H9 (cell line): ENCODE measurements around the gene TBC1D25. TPM values are rescaled to one million over a fixed set of nuclear protein-coding genes. Genes with fewer than 3 reads are reported as not detected.
"Not testable (repeated sequence)": the region's sequence is repeated elsewhere in the genome, so short reads cannot be mapped to it uniquely, and the experiment has no call there.

ENCODE experiments used
- DNase-seq: peaks from one replicate; pipeline ENCODE4 v3.0.0-alpha.2; 2017
- H2AFZ ChIP-seq: one replicate; pipeline ENCODE4 v1.6.1; 2013; ENCODE audit warnings: mild to moderate bottlenecking, low read length, control low read depth, moderate library complexity
- H2AK5ac ChIP-seq: 2 replicates; pipeline ENCODE4 v1.6.1; 2013; ENCODE audit warnings: low read length, control low read depth, mixed read lengths; ENCODE audit not compliant: insufficient read length
- H2BK120ac ChIP-seq: one replicate; pipeline ENCODE4 v1.6.1; 2013; ENCODE audit warnings: low read depth, mild to moderate bottlenecking, low read length, control low read depth, inconsistent platforms; ENCODE audit not compliant: poor library complexity, severe bottlenecking
- H2BK12ac ChIP-seq: 2 replicates; pipeline ENCODE4 v1.6.1; 2013; ENCODE audit warnings: low read length, control low read depth, mixed read lengths, low read depth; ENCODE audit not compliant: insufficient read length
- H2BK15ac ChIP-seq: 2 replicates; pipeline ENCODE4 v1.6.1; 2013; ENCODE audit warnings: low read depth, low read length, control low read depth
- H2BK20ac ChIP-seq: one replicate; pipeline ENCODE4 v1.6.1; 2013; ENCODE audit warnings: low read depth, mild to moderate bottlenecking, low read length, control low read depth, inconsistent platforms; ENCODE audit not compliant: poor library complexity, severe bottlenecking
- H2BK5ac ChIP-seq: 2 replicates; pipeline ENCODE4 v1.6.1; 2013; ENCODE audit warnings: low read length, control low read depth, mixed read lengths; ENCODE audit not compliant: insufficient read length
- H3K14ac ChIP-seq: 2 replicates; pipeline ENCODE4 v1.6.1; 2013; ENCODE audit warnings: low read length, control low read depth; ENCODE audit not compliant: insufficient read depth
- H3K18ac ChIP-seq: 2 replicates; pipeline ENCODE4 v1.6.1; 2013; ENCODE audit warnings: low read depth, mild to moderate bottlenecking, mixed read lengths, low read length, control low read depth; ENCODE audit not compliant: insufficient read length
- H3K23ac ChIP-seq: 2 replicates; pipeline ENCODE4 v1.6.1; 2013; ENCODE audit warnings: low read length, control low read depth, mixed read lengths, low read depth; ENCODE audit not compliant: insufficient read length
- H3K23me2 ChIP-seq: 2 replicates; pipeline ENCODE4 v1.6.1; 2013; ENCODE audit warnings: low read depth, mild to moderate bottlenecking, mixed read lengths, low read length, control low read depth; ENCODE audit not compliant: insufficient read length, poor library complexity, severe bottlenecking
- H3K27ac ChIP-seq: 2 replicates; pipeline ENCODE4 v1.5.1; 2013; ENCODE audit warnings: low read length, control low read depth, mixed read lengths, low read depth; ENCODE audit not compliant: insufficient read length
- H3K27me3 ChIP-seq: 2 replicates; pipeline ENCODE4 v1.6.1; 2013; ENCODE audit warnings: low read length, control low read depth, inconsistent platforms; ENCODE audit not compliant: insufficient read depth
- H3K4ac ChIP-seq: 2 replicates; pipeline ENCODE4 v1.6.1; 2013; ENCODE audit warnings: low read depth, mild to moderate bottlenecking, control low read depth, inconsistent platforms, low read length, moderate library complexity
- H3K4me1 ChIP-seq: 2 replicates; pipeline ENCODE4 v1.6.1; 2013; ENCODE audit warnings: low read length, control low read depth, inconsistent platforms; ENCODE audit not compliant: insufficient read depth
- H3K4me2 ChIP-seq: 2 replicates; pipeline ENCODE4 v1.6.1; 2013; ENCODE audit warnings: low read length, control low read depth, mixed read lengths; ENCODE audit not compliant: insufficient read length, insufficient read depth
- H3K56ac ChIP-seq: 2 replicates; pipeline ENCODE4 v1.6.1; 2013; ENCODE audit warnings: low read depth, mild to moderate bottlenecking, mixed read lengths, low read length, control low read depth; ENCODE audit not compliant: insufficient read length
- H3K79me1 ChIP-seq: 2 replicates; pipeline ENCODE4 v1.6.1; 2013; ENCODE audit warnings: low read depth, mild to moderate bottlenecking, moderate library complexity, low read length, control low read depth, inconsistent platforms; ENCODE audit not compliant: insufficient read depth, poor library complexity, severe bottlenecking
- H3K79me2 ChIP-seq: 2 replicates; pipeline ENCODE4 v1.6.1; 2013; ENCODE audit warnings: low read length, control low read depth, inconsistent platforms; ENCODE audit not compliant: insufficient read depth
- H3K9ac ChIP-seq: 2 replicates; pipeline ENCODE4 v1.6.1; 2013; ENCODE audit warnings: low read length, control low read depth, mixed read lengths; ENCODE audit not compliant: insufficient read length; ENCODE audit errors: extremely low read depth
- H3K9me3 ChIP-seq: one replicate; pipeline ENCODE4 v1.6.1; 2013; ENCODE audit warnings: low read depth, low read length, inconsistent platforms; ENCODE audit not compliant: control insufficient read depth
- H3T11ph ChIP-seq: one replicate; pipeline ENCODE4 v1.6.1; 2013; ENCODE audit warnings: mild to moderate bottlenecking, low read length, control low read depth, inconsistent platforms
- H4K20me1 ChIP-seq: one replicate; pipeline ENCODE4 v1.6.1; 2013; ENCODE audit not compliant: control insufficient read depth, insufficient read length, insufficient read depth
- H4K5ac ChIP-seq: 2 replicates; pipeline ENCODE4 v1.6.1; 2013; ENCODE audit warnings: low read depth, mild to moderate bottlenecking, mixed read lengths, low read length, control low read depth; ENCODE audit not compliant: insufficient read length
- H4K8ac ChIP-seq: replicated peaks from 2 replicates; pipeline ENCODE4 v1.6.1; 2013; ENCODE audit warnings: low read length, control low read depth, mixed read lengths, low read depth; ENCODE audit not compliant: insufficient read length
- H4K91ac ChIP-seq: 2 replicates; pipeline ENCODE4 v1.6.1; 2013; ENCODE audit warnings: low read depth, mild to moderate bottlenecking, moderate library complexity, mixed read lengths, low read length, control low read depth; ENCODE audit not compliant: insufficient read length
- H3K27ac Mint-ChIP-seq, 3 experiments: 2 replicates in 2 of 3; 3 replicates in 1 of 3; pipeline ENCODE4 v1.8.0; 2020 to 2021; ENCODE audit warnings: mixed read lengths in 3 of 3, mild to moderate bottlenecking in 1 of 3, moderate library complexity in 1 of 3
- H3K27me3 Mint-ChIP-seq: 2 replicates; pipeline ENCODE4 v1.8.0; 2021; ENCODE audit warnings: low read depth, mild to moderate bottlenecking, moderate library complexity, mixed read lengths
- H3K36me3 Mint-ChIP-seq, 3 experiments: 2 replicates in 2 of 3; 3 replicates in 1 of 3; pipeline ENCODE4 v1.8.0; 2020 to 2021; ENCODE audit warnings: low read depth in 3 of 3, mixed read lengths in 3 of 3; ENCODE audit not compliant: insufficient read depth in 1 of 3
- H3K4me1 Mint-ChIP-seq, 2 experiments: 2 replicates each; pipeline ENCODE4 v1.8.0; 2020; ENCODE audit warnings: mixed read lengths in 2 of 2
- H3K4me3 Mint-ChIP-seq, 2 experiments: 2 replicates in 1 of 2; 3 replicates in 1 of 2; pipeline ENCODE4 v1.8.0; 2020 to 2021; ENCODE audit warnings: mild to moderate bottlenecking in 2 of 2, mixed read lengths in 2 of 2, moderate library complexity in 1 of 2
- H3K9me3 Mint-ChIP-seq, 2 experiments: 2 replicates in 1 of 2; 3 replicates in 1 of 2; pipeline ENCODE4 v1.8.0; 2020; ENCODE audit warnings: mild to moderate bottlenecking in 2 of 2, mixed read lengths in 2 of 2, moderate library complexity in 1 of 2
- WGBS: extraction: QIAGEN DNeasy Blood & Tissue Kit; methylation state at CpG from one replicate; pipeline ENCODE4 v1.1.7; 2013; ENCODE audit warnings: missing lambda C conversion rate, low lambda C conversion rate, mixed read lengths; ENCODE audit not compliant: insufficient read length; ENCODE audit errors: extremely low coverage; 5-methylcytosine and 5-hydroxymethylcytosine counted together
- total RNA-seq: library from RNA; stranded (reverse); gene quantifications from 2 replicates; pipeline ENCODE4 v1.2.1, GENCODE V29; 2021
- TF ChIP-seq, protein P1 (sequence below): fragments of 200-600 bp; sonication (generic); conservative IDR thresholded peaks from 3 replicates; pipeline ENCODE4 v1.8.0; 2021; ENCODE audit warnings: antibody characterized with exemption, mild to moderate bottlenecking

TBC1D25 gene
- total RNA-seq, 1 experiment from 2014 or later = 10.2 TPM

DNA sequence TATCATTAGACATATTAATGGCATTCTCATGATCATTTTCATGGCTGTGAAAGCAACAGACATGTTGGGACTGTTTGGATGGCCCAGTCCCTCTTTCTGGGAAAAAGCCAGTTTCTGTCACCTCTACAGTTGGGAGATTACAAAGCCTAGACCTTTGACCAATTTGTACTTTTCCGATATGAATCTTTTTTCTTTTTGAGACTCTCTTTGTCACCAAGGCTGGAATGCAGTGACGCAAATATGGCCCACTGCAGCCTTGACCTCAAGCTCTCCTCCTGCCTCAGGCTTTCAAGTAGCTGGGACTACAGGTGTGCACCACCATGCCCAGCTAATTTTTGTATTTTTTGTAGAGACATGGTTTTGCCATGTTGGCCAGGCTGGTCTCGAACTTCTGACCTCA lies 9.4 kb downstream of the TBC1D25 start:
- H3K14ac ChIP-seq = no peak overlapping the region
- no peak overlapping the region for H3K56ac ChIP-seq
- no peaks in the 10 kb centered on the region for H3K27me3 ChIP-seq
- no peak overlapping the region for H4K91ac ChIP-seq
- no peak overlapping the region for H3K27ac Mint-ChIP-seq
- no peak overlapping the region for H3K18ac ChIP-seq
- H3K79me1 ChIP-seq = no peaks in the 10 kb centered on the region
- no peak overlapping the region for H2BK5ac ChIP-seq
- H3K36me3 Mint-ChIP-seq = peaks cover 6 to 21% (median 20%) of the 10 kb centered on the region in 3 experiments
- H3K27me3 Mint-ChIP-seq = no peaks in the 10 kb centered on the region
- no CpG with 5 or more reads among the region's 3 CpGs for WGBS
- no peak overlapping the region for H3K27ac ChIP-seq
- no peak overlapping the region for H4K5ac ChIP-seq
- no peak overlapping the region for H2BK12ac ChIP-seq
- no peaks in the 10 kb centered on the region for H3K23me2 ChIP-seq
- TF ChIP-seq, protein P1, sequence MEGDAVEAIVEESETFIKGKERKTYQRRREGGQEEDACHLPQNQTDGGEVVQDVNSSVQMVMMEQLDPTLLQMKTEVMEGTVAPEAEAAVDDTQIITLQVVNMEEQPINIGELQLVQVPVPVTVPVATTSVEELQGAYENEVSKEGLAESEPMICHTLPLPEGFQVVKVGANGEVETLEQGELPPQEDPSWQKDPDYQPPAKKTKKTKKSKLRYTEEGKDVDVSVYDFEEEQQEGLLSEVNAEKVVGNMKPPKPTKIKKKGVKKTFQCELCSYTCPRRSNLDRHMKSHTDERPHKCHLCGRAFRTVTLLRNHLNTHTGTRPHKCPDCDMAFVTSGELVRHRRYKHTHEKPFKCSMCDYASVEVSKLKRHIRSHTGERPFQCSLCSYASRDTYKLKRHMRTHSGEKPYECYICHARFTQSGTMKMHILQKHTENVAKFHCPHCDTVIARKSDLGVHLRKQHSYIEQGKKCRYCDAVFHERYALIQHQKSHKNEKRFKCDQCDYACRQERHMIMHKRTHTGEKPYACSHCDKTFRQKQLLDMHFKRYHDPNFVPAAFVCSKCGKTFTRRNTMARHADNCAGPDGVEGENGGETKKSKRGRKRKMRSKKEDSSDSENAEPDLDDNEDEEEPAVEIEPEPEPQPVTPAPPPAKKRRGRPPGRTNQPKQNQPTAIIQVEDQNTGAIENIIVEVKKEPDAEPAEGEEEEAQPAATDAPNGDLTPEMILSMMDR = no peak
- no peaks in the 10 kb centered on the region for H4K20me1 ChIP-seq
- no peak overlapping the region for H2BK15ac ChIP-seq
- H3K23ac ChIP-seq = no peak overlapping the region
- peaks cover 57 to 61% of the 10 kb centered on the region in 2 experiments for H3K9me3 Mint-ChIP-seq
- H2BK120ac ChIP-seq = no peak overlapping the region
- no peaks in the 10 kb centered on the region for H3K4me1 ChIP-seq
- no peak overlapping the region for H2BK20ac ChIP-seq
- H2AK5ac ChIP-seq = no peak overlapping the region
- H3K4me1 Mint-ChIP-seq = no peaks in the 10 kb centered on the region
- H3K4me2 ChIP-seq = no peak overlapping the region
- no peak overlapping the region for H3K9ac ChIP-seq
- no peaks in the 10 kb centered on the region for H3K79me2 ChIP-seq
- no peak overlapping the region for H3K4me3 Mint-ChIP-seq
- H3K4ac ChIP-seq = no peak overlapping the region
- no peak overlapping the region for H2AFZ ChIP-seq
- H3T11ph ChIP-seq = no peak overlapping the region
- no peak for DNase-seq
- peaks cover 14% of the 10 kb centered on the region for H3K9me3 ChIP-seq
- H4K8ac ChIP-seq = no peak overlapping the region

DNA sequence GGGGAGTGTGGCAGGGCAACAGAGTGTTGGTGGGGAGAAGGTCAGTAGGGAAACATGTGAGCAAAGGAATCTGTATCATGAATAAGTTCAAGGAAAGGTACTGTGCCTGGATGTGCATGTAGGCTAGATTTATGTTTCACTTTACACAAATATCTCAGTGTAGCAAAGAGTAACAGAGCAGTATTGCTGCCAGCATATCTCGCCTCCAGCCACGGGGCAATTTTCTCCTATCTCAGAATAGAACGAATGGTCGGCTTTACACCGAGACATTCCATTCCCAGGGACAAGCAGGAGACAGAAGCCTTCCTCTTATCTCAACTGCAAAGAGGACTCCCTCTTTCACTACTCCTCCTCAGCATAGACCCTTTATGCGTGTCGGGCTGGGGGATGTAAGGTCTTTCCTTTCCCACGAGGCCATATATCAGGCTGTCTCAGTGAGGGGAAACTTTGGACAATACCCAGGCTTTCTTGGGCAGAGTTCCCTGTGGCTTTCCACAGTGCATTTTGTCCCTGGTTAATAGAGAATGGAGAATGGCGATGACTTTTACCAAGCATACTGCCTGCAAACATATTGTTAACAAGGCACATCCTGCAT lies 16.3 kb downstream of the TBC1D25 start:
- H3K27ac ChIP-seq, H3T11ph ChIP-seq, H2BK120ac ChIP-seq, H3K79me1 ChIP-seq, H2AFZ ChIP-seq, H3K18ac ChIP-seq, H3K4me3 Mint-ChIP-seq, H4K5ac ChIP-seq, H2BK5ac ChIP-seq, H4K91ac ChIP-seq, H3K14ac ChIP-seq, H2BK20ac ChIP-seq, H3K27me3 ChIP-seq, H3K79me2 ChIP-seq, H3K4me2 ChIP-seq, H2BK12ac ChIP-seq, H4K20me1 ChIP-seq, H3K4me1 ChIP-seq, H3K27me3 Mint-ChIP-seq, DNase-seq, H2AK5ac ChIP-seq, H3K9ac ChIP-seq, H3K23ac ChIP-seq, H3K4me1 Mint-ChIP-seq, H3K4ac ChIP-seq, H2BK15ac ChIP-seq, H3K23me2 ChIP-seq, H3K56ac ChIP-seq, H4K8ac ChIP-seq: not testable (repeated sequence)
- H3K9me3 Mint-ChIP-seq = peaks cover 63 to 70% of the 10 kb centered on the region in 2 experiments
- no CpG with 5 or more reads among the region's 9 CpGs for WGBS
- peaks cover 12 to 49% (median 29%) of the 10 kb centered on the region in 3 experiments; a peak in 6 of 7 replicates for H3K36me3 Mint-ChIP-seq
- H3K27ac Mint-ChIP-seq = 0 out of 7 replicates have a peak overlapping the region, but pooled peaks of 1 of the 3 experiments have one; percentile 1
- H3K9me3 ChIP-seq = peaks cover 11% of the 10 kb centered on the region
